ENCODE results near the gene OR51M1.
"Not testable (repeated sequence)": the region's sequence is repeated elsewhere in the genome, so short reads cannot be mapped to it uniquely, and the experiment has no call there.

Gene OR51M1, protein sequence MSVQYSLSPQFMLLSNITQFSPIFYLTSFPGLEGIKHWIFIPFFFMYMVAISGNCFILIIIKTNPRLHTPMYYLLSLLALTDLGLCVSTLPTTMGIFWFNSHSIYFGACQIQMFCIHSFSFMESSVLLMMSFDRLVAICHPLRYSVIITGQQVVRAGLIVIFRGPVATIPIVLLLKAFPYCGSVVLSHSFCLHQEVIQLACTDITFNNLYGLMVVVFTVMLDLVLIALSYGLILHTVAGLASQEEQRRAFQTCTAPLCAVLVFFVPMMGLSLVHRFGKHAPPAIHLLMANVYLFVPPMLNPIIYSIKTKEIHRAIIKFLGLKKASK

DNA sequence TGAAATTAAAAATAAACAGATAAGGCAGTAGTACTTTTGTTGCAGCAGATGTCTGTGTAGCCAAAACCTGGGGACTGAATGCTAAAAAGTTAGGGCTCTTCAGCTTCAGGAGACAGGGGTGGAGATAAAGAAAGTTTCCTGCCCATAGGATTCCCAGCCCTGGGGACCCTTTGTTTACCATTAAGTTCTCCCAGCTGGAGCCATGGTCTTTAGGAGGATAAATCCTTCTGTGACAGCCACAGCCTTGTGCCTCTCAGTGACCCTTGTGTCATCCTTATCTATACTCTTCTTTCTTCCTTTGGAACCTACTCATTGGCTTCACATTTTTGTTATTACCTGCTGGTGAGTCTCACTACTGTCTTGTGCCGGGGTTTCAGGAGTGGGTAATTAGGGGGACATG is at the start of gene OR51M1:
Gene OR51M1 (plus strand): TSS at position 237 of the 400 bp plus-strand sequence. CDS start 5,587 bp downstream, outside the sequence.
- no peak for FAIRE-seq

DNA sequence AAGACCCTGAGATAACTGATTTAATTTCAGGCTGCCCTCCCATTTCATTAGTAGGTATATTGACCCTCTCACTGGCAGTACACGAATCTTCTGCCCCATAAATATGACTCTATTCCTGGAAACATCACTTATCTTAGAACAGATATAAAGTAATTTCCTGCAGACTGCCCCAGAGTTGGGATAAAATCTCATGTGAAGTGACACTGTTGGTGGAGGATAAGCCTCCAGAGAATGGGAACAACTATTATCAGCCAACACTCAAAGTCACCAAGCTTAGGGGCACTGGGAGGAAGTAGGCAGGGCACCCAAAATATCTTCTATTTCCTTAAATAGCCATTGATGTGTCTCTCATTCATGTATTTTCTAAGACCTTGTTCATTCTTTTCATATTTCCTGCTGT is 48.4 kb upstream of the OR51M1 start:
- no peak for FAIRE-seq

DNA sequence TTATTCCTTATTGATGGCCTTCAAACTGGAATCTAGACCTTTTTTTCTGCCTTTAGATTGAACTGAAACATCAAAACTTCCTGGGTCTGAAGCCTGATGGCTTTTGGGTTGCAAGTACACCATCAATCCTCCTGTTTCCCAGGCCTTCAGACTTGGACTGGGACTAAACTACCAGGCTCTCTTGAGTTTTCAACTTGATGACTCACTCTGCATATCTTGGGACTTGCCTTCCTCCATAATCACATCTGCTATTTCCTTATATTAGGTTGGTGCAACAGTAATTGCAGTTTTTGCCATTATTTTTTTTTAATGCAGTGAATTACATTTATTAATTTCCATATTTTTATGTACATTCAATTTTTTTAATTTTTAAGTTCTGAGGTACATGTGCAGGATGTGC is 47.3 kb upstream of the OR51M1 start:
- FAIRE-seq: no peak

DNA sequence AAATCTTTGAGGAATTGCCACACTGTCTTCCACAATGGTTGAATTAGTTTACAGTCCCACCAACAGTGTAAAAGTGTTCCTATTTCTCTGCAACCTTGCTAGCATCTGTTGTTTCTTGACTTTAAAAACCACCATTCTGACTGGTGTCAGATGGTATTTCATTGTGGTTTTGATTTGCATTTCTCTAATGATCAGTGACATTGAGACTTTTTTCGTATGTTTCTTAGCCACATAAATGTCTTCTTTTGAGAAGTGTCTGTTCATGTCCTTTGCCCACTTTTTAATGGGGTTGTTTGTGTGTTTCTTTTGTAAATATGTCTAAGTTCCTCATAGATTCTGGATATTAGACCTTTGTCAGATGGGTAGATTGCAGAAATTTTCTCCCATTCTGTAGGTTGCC is 46.4 kb upstream of the OR51M1 start:
- not testable (repeated sequence) for FAIRE-seq

DNA sequence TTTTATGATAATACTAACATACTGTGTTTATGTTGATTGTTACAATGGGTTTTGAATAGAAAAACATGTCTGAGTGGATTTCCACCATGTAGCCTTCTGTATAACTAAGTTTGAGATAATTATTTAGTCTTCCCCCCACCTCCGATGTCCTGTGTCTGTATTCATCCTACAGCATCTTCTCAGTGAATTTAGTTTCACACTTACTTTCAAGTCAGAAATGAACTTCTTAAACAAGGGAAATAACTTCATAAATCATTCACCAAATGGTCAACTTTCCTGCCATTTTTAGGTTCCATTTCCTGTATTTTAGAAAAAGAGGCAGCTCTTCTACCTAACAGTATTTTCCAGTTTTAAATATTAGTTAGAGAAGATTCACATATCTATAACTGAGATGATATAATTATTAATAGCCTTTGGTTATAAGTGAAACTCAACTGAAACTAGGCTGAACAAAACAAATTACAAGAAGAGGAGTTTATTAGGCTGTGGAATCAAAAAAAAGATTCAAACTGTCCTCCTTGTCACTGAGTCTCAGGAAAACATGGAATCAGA is 43.8 kb upstream of the OR51M1 start:
- no peak for FAIRE-seq

DNA sequence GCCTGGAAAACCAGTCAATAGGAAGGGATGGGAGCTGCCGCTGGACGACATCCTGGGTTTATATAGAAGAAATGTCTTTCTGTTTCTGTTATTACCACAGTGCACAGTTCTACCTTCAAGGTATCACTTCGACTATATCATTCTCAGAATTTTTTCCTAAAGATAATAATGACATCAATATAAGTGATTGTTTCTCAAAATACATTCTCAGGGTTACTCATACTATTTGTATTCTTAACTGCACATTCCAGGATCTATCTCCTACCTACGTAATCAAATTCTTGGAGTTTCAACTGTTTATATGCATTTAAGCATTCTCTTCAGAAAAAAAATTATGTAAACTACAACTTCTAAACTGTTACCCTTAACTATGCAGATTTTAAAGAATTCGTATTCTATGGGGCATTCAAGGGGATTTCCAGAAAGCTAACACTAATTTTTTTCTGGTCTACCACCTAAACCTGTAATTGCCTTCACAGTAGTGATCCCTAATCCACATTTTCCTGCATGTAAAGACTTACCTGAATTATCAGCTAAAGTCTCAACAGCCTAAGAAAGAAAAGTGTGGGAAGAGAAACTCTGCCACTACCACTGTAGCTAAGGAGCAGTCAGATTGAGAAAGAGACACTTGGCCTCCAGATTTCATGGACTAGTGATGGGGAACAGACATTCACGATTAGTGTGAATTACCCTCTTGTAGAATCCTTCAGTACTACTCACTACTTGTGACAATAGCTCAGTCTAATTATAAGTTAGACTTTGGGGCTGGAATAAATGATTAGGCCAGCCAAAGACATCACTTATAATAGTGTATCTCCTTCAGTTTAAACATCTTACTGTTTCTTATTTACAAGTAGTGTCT is 39.9 kb upstream of the OR51M1 start, which contains the start of gene OR51B5:
Gene OR51B5 (minus strand): TSS at position 51 of the 862 bp plus-strand sequence. CDS start 0 bp downstream, at position 51.
- FAIRE-seq: no peak

DNA sequence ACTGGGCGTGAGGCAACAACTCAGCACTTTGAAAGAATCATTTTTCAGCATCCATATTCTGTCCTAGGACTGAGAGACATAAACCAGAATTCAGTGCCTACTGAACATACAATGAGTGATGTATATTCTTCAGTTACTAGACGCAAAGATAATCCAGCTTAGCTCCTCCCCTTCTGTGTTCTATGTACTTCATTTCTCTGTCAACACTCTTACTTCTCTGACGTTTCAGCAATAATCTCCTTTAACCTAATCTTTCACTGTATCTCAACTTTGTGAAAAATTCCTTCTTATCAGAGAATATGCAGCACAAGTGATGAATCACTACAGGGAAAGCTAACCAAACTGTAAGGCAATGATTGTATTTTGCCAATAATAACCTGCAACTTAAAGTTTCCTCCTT is 37.8 kb upstream of the OR51M1 start:
- no peak for FAIRE-seq

DNA sequence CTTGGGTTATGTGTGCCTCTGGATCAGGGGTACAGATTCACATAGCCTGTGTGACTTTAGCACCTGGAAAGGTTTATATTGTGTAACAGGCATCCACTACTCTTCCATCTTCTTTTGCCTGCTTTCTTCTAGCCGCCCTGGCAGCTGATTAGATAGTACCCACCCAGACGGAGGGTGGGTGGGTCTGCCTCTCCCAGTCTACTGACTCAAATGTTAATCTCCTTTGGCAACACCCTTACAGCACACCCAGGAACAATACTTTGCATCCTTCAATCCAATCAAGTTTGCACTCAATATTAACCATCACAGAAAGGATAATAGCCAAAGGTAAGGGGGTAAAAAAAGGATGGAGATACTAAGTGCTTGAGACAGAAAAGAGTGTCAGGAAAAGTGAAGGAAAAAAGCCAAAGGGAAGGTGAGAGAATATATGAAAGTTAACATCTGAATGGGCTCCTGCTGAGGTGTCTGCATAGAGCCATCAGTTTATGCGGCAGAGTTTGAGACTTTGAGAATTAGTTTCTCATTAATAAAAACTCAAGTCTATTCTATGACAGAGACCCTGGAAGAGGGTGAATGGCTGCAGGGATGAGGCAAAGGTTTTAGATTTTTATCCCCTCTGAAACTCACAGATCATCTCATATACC is 34.9 kb upstream of the OR51M1 start:
- FAIRE-seq: no peak

DNA sequence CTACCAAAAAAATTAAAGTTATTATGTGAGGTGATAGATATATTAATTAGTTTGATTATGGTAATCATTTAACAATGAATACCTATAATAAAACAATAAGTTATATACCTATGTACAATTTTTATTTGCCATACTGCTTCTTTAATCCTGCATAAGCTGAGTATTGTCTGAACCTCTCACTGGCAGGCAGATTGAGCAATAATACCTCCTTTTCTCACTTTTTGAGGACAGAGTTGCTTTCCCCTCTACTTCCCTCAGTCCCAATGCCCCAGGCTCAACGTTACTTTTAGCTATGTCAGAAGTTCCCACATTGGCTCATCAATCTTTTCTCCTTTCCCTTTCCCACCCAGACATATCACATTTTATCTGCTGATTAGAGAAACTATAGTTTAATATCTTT is 34.1 kb upstream of the OR51M1 start:
- no peak for FAIRE-seq

DNA sequence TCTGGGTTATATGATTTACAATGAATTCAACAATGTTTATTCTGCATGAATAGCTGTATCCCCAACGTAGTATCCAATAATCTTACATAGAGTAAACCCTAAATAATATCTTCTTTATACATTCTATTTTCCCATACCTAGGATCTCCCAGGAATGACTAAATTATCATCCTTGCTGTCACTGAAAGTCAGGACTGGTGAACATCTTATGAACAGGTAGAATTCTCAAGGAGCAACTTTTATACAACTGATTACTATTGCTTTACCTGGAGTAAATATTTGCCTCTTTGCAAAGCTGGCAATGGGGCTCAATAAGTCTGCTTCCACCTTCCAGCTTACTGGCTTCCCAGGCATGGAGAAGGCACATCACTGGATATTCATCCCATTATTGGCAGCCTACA is 32.4 kb upstream of the OR51M1 start, which contains the start of gene OR51B6:
Gene OR51B6 (plus strand): TSS at position 301 of the 400 bp plus-strand sequence. CDS start 0 bp downstream, at position 301.
- no peak for FAIRE-seq

DNA sequence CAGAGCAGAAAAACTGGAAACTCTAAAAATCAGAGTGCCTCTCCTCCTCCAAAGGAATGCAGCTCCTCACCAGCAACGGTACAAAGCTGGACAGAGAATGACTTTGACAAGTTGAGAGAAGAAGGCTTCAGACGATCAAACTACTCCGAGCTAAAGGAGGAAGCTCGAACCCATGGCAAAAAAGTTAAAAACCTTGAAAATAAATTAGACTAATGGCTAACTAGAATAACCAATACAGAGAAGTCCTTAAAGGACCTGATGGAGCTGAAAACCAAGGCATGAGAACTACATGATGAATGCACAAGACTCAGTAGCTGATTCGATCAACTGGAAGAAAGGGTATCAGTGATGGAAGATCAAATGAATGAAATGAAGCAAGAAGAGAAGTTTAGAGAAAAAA is 27.6 kb upstream of the OR51M1 start:
- not testable (repeated sequence) for FAIRE-seq

DNA sequence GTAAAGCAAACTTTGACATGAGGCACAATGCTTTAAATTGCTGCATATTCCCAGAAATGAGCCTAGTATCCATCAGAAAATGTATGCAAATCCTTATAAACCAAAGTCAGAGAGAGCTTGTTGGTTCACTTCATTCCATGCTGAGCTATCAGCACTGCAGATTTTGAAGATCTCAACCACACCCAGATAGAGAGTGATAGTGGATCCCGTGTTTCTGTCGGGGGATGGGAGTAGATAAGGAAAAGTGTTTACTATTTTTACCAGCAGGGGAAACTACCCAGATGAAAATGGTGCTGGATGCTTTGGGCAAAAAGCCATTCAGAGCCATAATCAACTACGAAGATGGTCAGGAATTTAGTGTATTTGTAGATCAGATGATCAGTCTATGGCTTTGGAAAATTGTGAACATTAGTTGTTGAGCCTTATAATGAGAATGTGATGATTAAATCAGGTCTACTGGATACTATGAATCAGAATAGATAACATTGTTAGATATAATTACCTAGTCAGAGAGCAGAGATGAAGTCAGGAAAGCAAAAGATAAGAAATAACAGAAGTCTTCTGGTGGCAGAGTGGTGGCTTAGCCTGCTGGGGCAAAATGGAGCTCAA is 21.5 kb upstream of the OR51M1 start:
- no peak for FAIRE-seq

DNA sequence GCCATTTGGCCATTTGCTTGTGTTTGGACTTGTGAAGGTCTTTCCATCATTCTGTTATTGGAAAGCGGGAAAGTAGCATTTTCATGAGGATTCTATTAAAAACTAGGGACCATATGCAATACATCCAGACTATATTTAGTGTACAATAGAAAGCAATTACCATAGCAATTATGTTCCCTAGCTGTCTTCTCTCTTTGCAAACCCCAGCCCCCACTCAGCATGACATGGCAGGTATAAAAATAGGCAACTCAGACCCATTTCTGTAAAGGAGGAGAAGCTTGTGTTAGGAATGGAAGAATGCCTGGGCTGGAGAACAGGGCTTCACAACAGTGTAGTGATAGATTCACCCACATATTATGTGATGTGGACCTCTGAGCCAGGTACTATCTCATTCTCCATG is 19.9 kb upstream of the OR51M1 start:
- FAIRE-seq: no peak

DNA sequence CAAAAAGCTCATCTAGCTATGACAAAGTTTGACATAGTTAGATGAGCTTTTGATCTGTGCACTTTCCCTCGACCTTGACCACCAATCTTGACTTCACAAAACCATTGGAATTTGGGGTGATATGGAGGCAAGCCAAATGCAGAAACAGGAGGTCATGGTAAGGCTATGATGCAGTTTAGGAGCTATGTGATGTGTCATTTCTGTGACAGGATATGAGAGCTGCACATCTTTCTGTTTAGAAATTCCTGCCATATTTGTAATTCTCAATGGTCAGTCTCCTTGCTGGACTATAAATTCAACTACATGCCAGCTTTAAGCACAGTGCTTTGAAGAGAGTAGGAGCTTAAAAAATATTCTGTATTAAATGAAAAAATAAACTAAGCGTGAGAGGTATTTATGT is 19.4 kb upstream of the OR51M1 start:
- no peak for FAIRE-seq

DNA sequence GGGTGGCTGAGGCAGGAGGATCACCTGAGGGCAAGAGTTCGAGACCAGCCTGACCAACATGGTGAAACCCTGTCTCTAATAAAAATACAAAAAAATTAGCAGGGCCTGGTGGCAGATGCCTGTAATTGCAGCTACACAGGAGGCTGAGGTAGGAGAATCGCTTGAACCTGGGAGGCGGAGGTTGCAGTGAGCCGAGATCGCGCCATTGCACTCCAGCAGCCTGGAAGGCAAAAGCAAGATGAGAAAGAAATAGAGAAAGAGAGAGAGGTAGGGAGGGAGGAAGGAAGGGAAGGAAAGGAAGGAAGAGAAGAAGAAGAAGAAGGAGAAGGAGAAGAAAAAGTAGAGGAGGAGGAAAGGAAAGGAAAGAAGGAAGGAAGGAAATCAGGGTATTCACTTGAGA is 17.2 kb upstream of the OR51M1 start:
- not testable (repeated sequence) for FAIRE-seq

DNA sequence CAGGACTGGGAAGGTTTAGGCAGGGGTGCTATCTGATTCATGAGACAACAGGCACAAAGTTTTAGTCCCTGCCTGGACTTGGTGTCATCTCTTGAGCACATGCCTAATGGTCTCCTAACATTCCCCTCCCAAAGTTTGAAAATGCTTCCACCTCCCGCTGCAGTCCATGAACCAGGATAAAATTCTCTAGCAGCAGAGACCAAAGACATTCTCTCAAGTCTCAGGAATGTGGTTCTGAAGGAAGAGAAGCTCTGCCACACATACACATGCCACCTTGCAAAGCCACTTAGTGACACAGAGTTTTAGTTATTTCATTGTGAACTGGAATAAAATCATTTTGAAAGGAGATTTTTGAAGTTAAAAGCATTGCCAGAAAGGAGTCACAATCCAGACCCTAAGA is 16.8 kb upstream of the OR51M1 start:
- no peak for FAIRE-seq

DNA sequence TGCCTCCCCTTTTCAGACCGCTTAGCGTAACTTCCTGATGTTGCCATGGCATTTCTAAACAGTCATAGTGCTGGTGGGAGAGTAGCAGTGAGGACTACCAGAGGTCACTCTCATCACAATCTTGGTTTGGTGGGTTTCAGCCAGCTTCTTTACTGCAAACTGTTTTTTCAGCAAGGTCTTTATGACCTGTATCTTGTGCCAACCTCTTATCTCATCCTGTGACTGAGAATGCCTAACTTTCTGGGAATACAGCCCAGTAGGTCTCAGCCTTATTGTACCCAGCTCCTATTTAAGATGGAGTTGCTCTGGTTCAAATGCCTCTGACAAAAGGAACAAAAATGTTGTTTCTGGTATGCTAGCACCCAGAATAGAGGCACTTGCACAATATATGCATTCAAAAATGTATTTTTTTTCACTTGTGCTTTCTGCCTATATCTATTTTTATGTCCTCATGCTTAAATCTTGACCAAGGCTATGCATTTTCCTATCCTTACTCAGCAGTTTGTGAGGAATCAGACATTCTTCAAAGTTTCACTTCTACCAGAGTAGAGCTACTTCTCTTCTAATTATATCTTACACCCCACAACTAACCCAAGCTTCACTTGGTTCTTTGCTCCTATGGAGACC is 16.1 kb upstream of the OR51M1 start:
- FAIRE-seq: no peak

DNA sequence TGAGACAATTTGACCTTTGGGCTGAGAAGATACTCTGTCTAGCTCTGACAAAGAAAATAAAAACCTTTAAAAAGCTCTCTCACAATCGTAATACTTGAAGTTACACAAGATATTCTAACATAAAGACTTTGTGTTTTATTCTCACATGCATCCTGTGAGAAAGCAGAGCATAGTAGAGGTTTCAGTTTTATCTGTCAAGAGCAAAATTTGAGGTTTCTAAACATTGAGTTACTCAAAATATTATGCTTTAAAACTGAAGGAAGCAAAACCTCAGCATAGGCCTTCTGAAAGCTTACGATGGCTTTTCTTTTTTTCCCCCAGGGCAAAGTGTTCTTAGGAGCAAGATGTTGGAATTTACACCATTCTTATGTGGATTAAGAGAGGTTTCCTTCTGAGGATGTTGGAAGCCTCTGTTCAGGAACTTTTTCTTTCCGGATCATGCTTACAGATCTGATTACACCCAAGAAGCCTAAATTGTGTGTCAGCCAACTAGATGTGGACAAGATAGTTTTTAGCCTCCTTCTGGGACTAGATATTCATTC is 15.0 kb upstream of the OR51M1 start:
- FAIRE-seq: no peak

DNA sequence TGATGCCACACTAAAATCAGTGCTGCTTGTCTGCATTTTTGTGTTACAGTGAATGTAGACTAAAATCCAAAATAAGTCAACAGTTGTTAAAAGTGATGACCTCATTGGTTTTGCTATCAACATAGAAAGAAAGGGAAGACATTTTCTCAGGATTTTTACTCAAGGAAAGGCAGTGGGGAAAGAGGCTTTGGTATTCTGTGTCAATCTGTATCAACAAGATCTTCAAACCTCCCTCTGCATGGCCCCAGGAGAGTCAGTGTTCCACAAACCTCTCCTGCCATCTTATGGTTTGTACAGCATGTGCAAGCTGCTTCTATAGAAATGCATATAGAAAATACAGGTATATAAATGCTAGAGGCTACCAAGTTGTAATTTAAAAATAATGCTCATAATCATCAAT is 13.8 kb upstream of the OR51M1 start:
- no peak for FAIRE-seq

DNA sequence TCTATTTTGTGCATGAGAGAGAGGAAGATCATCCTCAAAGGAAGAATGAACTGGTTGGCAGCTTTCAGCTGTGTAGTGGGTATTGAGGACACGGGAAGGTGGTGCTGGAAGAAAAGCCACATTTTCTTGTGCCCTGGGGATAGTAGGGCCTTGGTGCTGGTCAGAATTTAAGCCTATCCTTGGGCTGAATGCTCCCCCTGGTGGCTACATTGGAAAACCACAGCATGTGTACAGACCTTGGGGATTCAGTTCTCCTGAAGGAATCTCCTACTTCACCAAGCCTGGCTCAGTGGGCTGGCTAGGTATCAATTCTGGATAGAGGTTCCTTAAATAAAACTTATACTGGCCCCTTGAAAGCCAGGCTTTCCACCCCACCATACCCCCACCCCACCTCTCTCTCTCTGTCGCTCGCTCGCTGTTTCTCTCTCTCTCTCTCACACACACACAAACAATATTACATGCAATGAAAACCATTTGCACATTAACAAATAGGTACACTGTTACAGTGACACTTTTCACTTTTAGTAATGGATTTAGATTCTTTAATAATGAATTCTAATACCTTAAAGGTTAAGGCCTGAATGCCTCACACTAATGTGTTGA is 2.8 kb upstream of the OR51M1 start:
- no peak for FAIRE-seq

DNA sequence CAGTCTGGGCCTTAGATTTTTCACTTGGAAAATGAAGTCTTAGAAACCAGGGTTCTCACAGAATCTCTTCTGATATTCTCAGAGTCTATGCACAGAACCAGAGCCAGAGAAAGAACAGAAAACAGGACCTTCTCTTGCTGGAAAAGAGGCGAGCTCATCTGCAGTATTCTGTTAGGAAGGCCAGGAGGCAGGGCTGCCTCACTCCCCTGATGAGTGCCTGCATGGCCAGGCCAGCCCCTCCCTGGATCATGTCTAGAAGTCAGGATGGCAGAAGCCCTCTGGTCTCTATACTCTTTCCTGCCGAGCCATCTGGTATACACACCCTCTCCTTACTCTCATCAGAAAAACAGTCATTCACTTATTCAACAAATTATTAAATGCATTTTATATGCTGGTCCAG is 723 bp downstream of the OR51M1 start:
- FAIRE-seq: no peak

Data from colon (tissue), 2 donors.